ENCODE results near the gene PLA2G2A.
"Not testable (repeated sequence)": the region's sequence is repeated elsewhere in the genome, so short reads cannot be mapped to it uniquely, and the experiment has no call there.

PLA2G2A gene

GRCh38 chr1:19979494-19979977 is at the start of gene PLA2G2A:
TSS of gene PLA2G2A (minus strand) at chr1:19979618. CDS start at chr1:19978773, 845 bp downstream.
- DNase-seq = no peak

- DNase-seq = no peak
Observed at GRCh38 chr1:20028726-20029125, 49.3 kb upstream of the PLA2G2A start.

GRCh38 chr1:20028125-20028524 is 48.7 kb upstream of the PLA2G2A start:
- no peak for DNase-seq

GRCh38 chr1:20017741-20018140 is 38.3 kb upstream of the PLA2G2A start:
- DNase-seq = no peak

GRCh38 chr1:20014153-20014552 is 34.7 kb upstream of the PLA2G2A start:
- no peak for DNase-seq

- DNase-seq = no peak
Observed at GRCh38 chr1:20010016-20010415, 30.6 kb upstream of the PLA2G2A start.

GRCh38 chr1:20009212-20009611 is 29.8 kb upstream of the PLA2G2A start:
- DNase-seq = no peak

- DNase-seq = no peak
Observed at GRCh38 chr1:20008391-20008841, 29.0 kb upstream of the PLA2G2A start.

GRCh38 chr1:19998823-19999222 is 19.4 kb upstream of the PLA2G2A start:
- DNase-seq = not testable (repeated sequence)

- no peak for DNase-seq
Observed at GRCh38 chr1:19990689-19991088, 11.3 kb upstream of the PLA2G2A start.

- not testable (repeated sequence) for DNase-seq
Observed at GRCh38 chr1:19990182-19990582, 10.8 kb upstream of the PLA2G2A start.

GRCh38 chr1:19988267-19989006 is 9.0 kb upstream of the PLA2G2A start:
- DNase-seq = no peak

GRCh38 chr1:19987719-19988118 is 8.3 kb upstream of the PLA2G2A start:
- no peak for DNase-seq

- DNase-seq = not testable (repeated sequence)
Observed at GRCh38 chr1:19984409-19985016, 5.1 kb upstream of the PLA2G2A start.

- DNase-seq = no peak
Observed at GRCh38 chr1:19981507-19982312, 2.3 kb upstream of the PLA2G2A start.

- DNase-seq = no peak
Observed at GRCh38 chr1:19981170-19981506, 1.7 kb upstream of the PLA2G2A start.

GRCh38 chr1:19980314-19980713 is 896 bp upstream of the PLA2G2A start:
- DNase-seq = no peak

- DNase-seq = no peak
Observed at GRCh38 chr1:19978143-19978542, 1.3 kb downstream of the PLA2G2A start.

GRCh38 chr1:19976317-19977003 is 3.0 kb downstream of the PLA2G2A start:
- DNase-seq = no peak

GRCh38 chr1:19975423-19976193 is 3.8 kb downstream of the PLA2G2A start:
- DNase-seq = no peak

- DNase-seq = no peak
Observed at GRCh38 chr1:19974822-19975416, 4.5 kb downstream of the PLA2G2A start.

GRCh38 chr1:19973616-19974015 is 5.8 kb downstream of the PLA2G2A start:
- no peak for DNase-seq

All from GDM1 (cell line).